GM18873 (cell line): ENCODE results near the gene TRAF4.

Experiments used
- ATAC-seq: cut with Tn5 transposase; IDR thresholded peaks from one replicate; pipeline ENCODE4 v1.9.1; 2021; ENCODE audit warnings: mild to moderate bottlenecking, moderate library complexity, moderate number of reproducible peaks; ENCODE audit not compliant: unreplicated experiment, low FRiP score

TRAF4 gene

GRCh38 chr17:28747051-28747691 is 3.4 kb downstream of the TRAF4 start:
- no peak for ATAC-seq

- ATAC-seq: no peak
Measured at GRCh38 chr17:28747801-28748750, 4.3 kb downstream of the TRAF4 start.

- no peak for ATAC-seq
Measured at GRCh38 chr17:28748852-28749515, 5.2 kb downstream of the TRAF4 start.

GRCh38 chr17:28749516-28750177 is 5.8 kb downstream of the TRAF4 start:
- no peak for ATAC-seq

GRCh38 chr17:28750178-28751047 is 6.6 kb downstream of the TRAF4 start:
- ATAC-seq: no peak

GRCh38 chr17:28751600-28752366 is 8.0 kb downstream of the TRAF4 start:
- no peak for ATAC-seq

- no peak for ATAC-seq
Measured at GRCh38 chr17:28755486-28755885, 11.7 kb downstream of the TRAF4 start.

- no peak for ATAC-seq
Measured at GRCh38 chr17:28756049-28756804, 12.4 kb downstream of the TRAF4 start.

- no peak for ATAC-seq
Measured at GRCh38 chr17:28758411-28759121, 14.8 kb downstream of the TRAF4 start.

- ATAC-seq: no peak
Measured at GRCh38 chr17:28759256-28759865, 15.6 kb downstream of the TRAF4 start.

- no peak for ATAC-seq
Measured at GRCh38 chr17:28760601-28761562, 17.1 kb downstream of the TRAF4 start.

GRCh38 chr17:28763137-28763799 is 19.5 kb downstream of the TRAF4 start:
- peak; percentile 54 for ATAC-seq

- peak; percentile 29 for ATAC-seq
Measured at GRCh38 chr17:28763804-28764266, 20.0 kb downstream of the TRAF4 start.

- no peak for ATAC-seq
Measured at GRCh38 chr17:28765038-28765437, 21.2 kb downstream of the TRAF4 start.

GRCh38 chr17:28773736-28774135 is 29.9 kb downstream of the TRAF4 start:
- ATAC-seq: no peak
